H9 (cell line): ENCODE measurements around the gene PRDM11. TPM values are rescaled to one million over a fixed set of nuclear protein-coding genes. Genes with fewer than 3 reads are reported as not detected.

ENCODE experiments used
- DNase-seq: peaks from one replicate; pipeline ENCODE4 v3.0.0-alpha.2; 2017
- H2AFZ ChIP-seq: one replicate; pipeline ENCODE4 v1.6.1; 2013; ENCODE audit warnings: mild to moderate bottlenecking, low read length, control low read depth, moderate library complexity
- H2AK5ac ChIP-seq: 2 replicates; pipeline ENCODE4 v1.6.1; 2013; ENCODE audit warnings: low read length, control low read depth, mixed read lengths; ENCODE audit not compliant: insufficient read length
- H2BK120ac ChIP-seq: one replicate; pipeline ENCODE4 v1.6.1; 2013; ENCODE audit warnings: low read depth, mild to moderate bottlenecking, low read length, control low read depth, inconsistent platforms; ENCODE audit not compliant: poor library complexity, severe bottlenecking
- H2BK12ac ChIP-seq: 2 replicates; pipeline ENCODE4 v1.6.1; 2013; ENCODE audit warnings: low read length, control low read depth, mixed read lengths, low read depth; ENCODE audit not compliant: insufficient read length
- H2BK15ac ChIP-seq: 2 replicates; pipeline ENCODE4 v1.6.1; 2013; ENCODE audit warnings: low read depth, low read length, control low read depth
- H2BK20ac ChIP-seq: one replicate; pipeline ENCODE4 v1.6.1; 2013; ENCODE audit warnings: low read depth, mild to moderate bottlenecking, low read length, control low read depth, inconsistent platforms; ENCODE audit not compliant: poor library complexity, severe bottlenecking
- H2BK5ac ChIP-seq: 2 replicates; pipeline ENCODE4 v1.6.1; 2013; ENCODE audit warnings: low read length, control low read depth, mixed read lengths; ENCODE audit not compliant: insufficient read length
- H3K14ac ChIP-seq: 2 replicates; pipeline ENCODE4 v1.6.1; 2013; ENCODE audit warnings: low read length, control low read depth; ENCODE audit not compliant: insufficient read depth
- H3K18ac ChIP-seq: 2 replicates; pipeline ENCODE4 v1.6.1; 2013; ENCODE audit warnings: low read depth, mild to moderate bottlenecking, mixed read lengths, low read length, control low read depth; ENCODE audit not compliant: insufficient read length
- H3K23ac ChIP-seq: 2 replicates; pipeline ENCODE4 v1.6.1; 2013; ENCODE audit warnings: low read length, control low read depth, mixed read lengths, low read depth; ENCODE audit not compliant: insufficient read length
- H3K23me2 ChIP-seq: 2 replicates; pipeline ENCODE4 v1.6.1; 2013; ENCODE audit warnings: low read depth, mild to moderate bottlenecking, mixed read lengths, low read length, control low read depth; ENCODE audit not compliant: insufficient read length, poor library complexity, severe bottlenecking
- H3K27ac ChIP-seq: 2 replicates; pipeline ENCODE4 v1.5.1; 2013; ENCODE audit warnings: low read length, control low read depth, mixed read lengths, low read depth; ENCODE audit not compliant: insufficient read length
- H3K27me3 ChIP-seq: 2 replicates; pipeline ENCODE4 v1.6.1; 2013; ENCODE audit warnings: low read length, control low read depth, inconsistent platforms; ENCODE audit not compliant: insufficient read depth
- H3K4ac ChIP-seq: 2 replicates; pipeline ENCODE4 v1.6.1; 2013; ENCODE audit warnings: low read depth, mild to moderate bottlenecking, control low read depth, inconsistent platforms, low read length, moderate library complexity
- H3K4me1 ChIP-seq: 2 replicates; pipeline ENCODE4 v1.6.1; 2013; ENCODE audit warnings: low read length, control low read depth, inconsistent platforms; ENCODE audit not compliant: insufficient read depth
- H3K4me2 ChIP-seq: 2 replicates; pipeline ENCODE4 v1.6.1; 2013; ENCODE audit warnings: low read length, control low read depth, mixed read lengths; ENCODE audit not compliant: insufficient read length, insufficient read depth
- H3K56ac ChIP-seq: 2 replicates; pipeline ENCODE4 v1.6.1; 2013; ENCODE audit warnings: low read depth, mild to moderate bottlenecking, mixed read lengths, low read length, control low read depth; ENCODE audit not compliant: insufficient read length
- H3K79me1 ChIP-seq: 2 replicates; pipeline ENCODE4 v1.6.1; 2013; ENCODE audit warnings: low read depth, mild to moderate bottlenecking, moderate library complexity, low read length, control low read depth, inconsistent platforms; ENCODE audit not compliant: insufficient read depth, poor library complexity, severe bottlenecking
- H3K79me2 ChIP-seq: 2 replicates; pipeline ENCODE4 v1.6.1; 2013; ENCODE audit warnings: low read length, control low read depth, inconsistent platforms; ENCODE audit not compliant: insufficient read depth
- H3K9ac ChIP-seq: 2 replicates; pipeline ENCODE4 v1.6.1; 2013; ENCODE audit warnings: low read length, control low read depth, mixed read lengths; ENCODE audit not compliant: insufficient read length; ENCODE audit errors: extremely low read depth
- H3K9me3 ChIP-seq: one replicate; pipeline ENCODE4 v1.6.1; 2013; ENCODE audit warnings: low read depth, low read length, inconsistent platforms; ENCODE audit not compliant: control insufficient read depth
- H3T11ph ChIP-seq: one replicate; pipeline ENCODE4 v1.6.1; 2013; ENCODE audit warnings: mild to moderate bottlenecking, low read length, control low read depth, inconsistent platforms
- H4K20me1 ChIP-seq: one replicate; pipeline ENCODE4 v1.6.1; 2013; ENCODE audit not compliant: control insufficient read depth, insufficient read length, insufficient read depth
- H4K5ac ChIP-seq: 2 replicates; pipeline ENCODE4 v1.6.1; 2013; ENCODE audit warnings: low read depth, mild to moderate bottlenecking, mixed read lengths, low read length, control low read depth; ENCODE audit not compliant: insufficient read length
- H4K8ac ChIP-seq: replicated peaks from 2 replicates; pipeline ENCODE4 v1.6.1; 2013; ENCODE audit warnings: low read length, control low read depth, mixed read lengths, low read depth; ENCODE audit not compliant: insufficient read length
- H4K91ac ChIP-seq: 2 replicates; pipeline ENCODE4 v1.6.1; 2013; ENCODE audit warnings: low read depth, mild to moderate bottlenecking, moderate library complexity, mixed read lengths, low read length, control low read depth; ENCODE audit not compliant: insufficient read length
- H3K27ac Mint-ChIP-seq, 3 experiments: 2 replicates in 2 of 3; 3 replicates in 1 of 3; pipeline ENCODE4 v1.8.0; 2020 to 2021; ENCODE audit warnings: mixed read lengths in 3 of 3, mild to moderate bottlenecking in 1 of 3, moderate library complexity in 1 of 3
- H3K27me3 Mint-ChIP-seq: 2 replicates; pipeline ENCODE4 v1.8.0; 2021; ENCODE audit warnings: low read depth, mild to moderate bottlenecking, moderate library complexity, mixed read lengths
- H3K36me3 Mint-ChIP-seq, 3 experiments: 2 replicates in 2 of 3; 3 replicates in 1 of 3; pipeline ENCODE4 v1.8.0; 2020 to 2021; ENCODE audit warnings: low read depth in 3 of 3, mixed read lengths in 3 of 3; ENCODE audit not compliant: insufficient read depth in 1 of 3
- H3K4me1 Mint-ChIP-seq, 2 experiments: 2 replicates each; pipeline ENCODE4 v1.8.0; 2020; ENCODE audit warnings: mixed read lengths in 2 of 2
- H3K4me3 Mint-ChIP-seq, 2 experiments: 2 replicates in 1 of 2; 3 replicates in 1 of 2; pipeline ENCODE4 v1.8.0; 2020 to 2021; ENCODE audit warnings: mild to moderate bottlenecking in 2 of 2, mixed read lengths in 2 of 2, moderate library complexity in 1 of 2
- H3K9me3 Mint-ChIP-seq, 2 experiments: 2 replicates in 1 of 2; 3 replicates in 1 of 2; pipeline ENCODE4 v1.8.0; 2020; ENCODE audit warnings: mild to moderate bottlenecking in 2 of 2, mixed read lengths in 2 of 2, moderate library complexity in 1 of 2
- WGBS: extraction: QIAGEN DNeasy Blood & Tissue Kit; methylation state at CpG from one replicate; pipeline ENCODE4 v1.1.7; 2013; ENCODE audit warnings: missing lambda C conversion rate, low lambda C conversion rate, mixed read lengths; ENCODE audit not compliant: insufficient read length; ENCODE audit errors: extremely low coverage; 5-methylcytosine and 5-hydroxymethylcytosine counted together
- total RNA-seq: library from RNA; stranded (reverse); gene quantifications from 2 replicates; pipeline ENCODE4 v1.2.1, GENCODE V29; 2021
- TF ChIP-seq, protein P1 (sequence below): fragments of 200-600 bp; sonication (generic); conservative IDR thresholded peaks from 3 replicates; pipeline ENCODE4 v1.8.0; 2021; ENCODE audit warnings: antibody characterized with exemption, mild to moderate bottlenecking

Gene PRDM11
- total RNA-seq, 1 experiment from 2014 or later = 11.5 TPM

DNA sequence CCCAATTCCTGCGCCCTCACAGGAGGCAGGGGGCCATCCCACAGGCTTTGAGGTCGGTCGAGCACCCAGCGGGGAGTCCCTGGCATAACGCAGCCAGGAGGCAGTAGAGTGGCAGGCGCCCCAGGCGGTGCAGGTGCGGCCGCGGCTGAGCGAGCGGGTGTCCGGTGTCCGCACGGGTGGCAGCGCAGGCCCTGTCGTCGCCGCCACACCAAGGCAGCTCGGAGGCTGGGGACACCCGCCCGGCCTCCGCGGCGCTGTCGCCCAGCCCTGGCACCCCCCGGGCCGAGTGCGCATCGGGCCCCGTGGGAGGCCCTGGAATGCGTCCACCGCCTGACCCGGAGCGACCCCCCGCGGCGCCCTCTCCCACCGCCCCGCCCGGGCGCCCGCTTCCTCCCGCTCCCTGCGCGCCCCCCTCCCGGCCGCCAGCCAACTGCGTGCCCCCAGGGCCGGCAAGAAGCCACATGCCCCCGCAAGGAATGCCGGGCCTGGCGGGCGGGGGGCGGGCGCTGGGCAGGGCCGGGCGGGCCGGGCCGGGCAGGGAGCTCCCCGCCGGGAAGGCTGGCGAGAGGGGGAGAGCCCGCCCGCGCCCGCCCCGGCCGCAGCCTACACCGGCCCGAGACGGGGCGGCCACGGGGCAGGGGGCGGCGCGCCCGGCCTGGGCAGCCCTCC, 33.9 kb downstream of the PRDM11 start:
- no peaks in the 10 kb centered on the region for H3K27me3 ChIP-seq
- H3K79me2 ChIP-seq = no peaks in the 10 kb centered on the region
- H3K4me1 Mint-ChIP-seq = peaks cover 9 to 11% of the 10 kb centered on the region in 2 experiments
- H4K91ac ChIP-seq = no peak overlapping the region
- no peak overlapping the region for H2AK5ac ChIP-seq
- H2BK15ac ChIP-seq = no peak overlapping the region
- DNase-seq = peak; percentile 67
- no peak overlapping the region for H2BK20ac ChIP-seq
- no peak overlapping the region for H4K8ac ChIP-seq
- H2BK120ac ChIP-seq = no peak overlapping the region
- no peaks in the 10 kb centered on the region for H3K79me1 ChIP-seq
- H3K36me3 Mint-ChIP-seq = peaks cover 0 to 2% (median 0%) of the 10 kb centered on the region in 3 experiments; a peak in 1 of 7 replicates
- H3T11ph ChIP-seq = no peak overlapping the region
- H3K9ac ChIP-seq = no peak overlapping the region
- no peaks in the 10 kb centered on the region; the same call in 1 of the 2 replicates for H3K4me1 ChIP-seq
- H2BK12ac ChIP-seq = no peak overlapping the region
- H3K14ac ChIP-seq = no peak overlapping the region
- H3K9me3 Mint-ChIP-seq = no peaks in the 10 kb centered on the region
- no peak overlapping the region for H4K5ac ChIP-seq
- peak overlapping the region; percentile 48 for H3K4me2 ChIP-seq
- TF ChIP-seq, protein P1, sequence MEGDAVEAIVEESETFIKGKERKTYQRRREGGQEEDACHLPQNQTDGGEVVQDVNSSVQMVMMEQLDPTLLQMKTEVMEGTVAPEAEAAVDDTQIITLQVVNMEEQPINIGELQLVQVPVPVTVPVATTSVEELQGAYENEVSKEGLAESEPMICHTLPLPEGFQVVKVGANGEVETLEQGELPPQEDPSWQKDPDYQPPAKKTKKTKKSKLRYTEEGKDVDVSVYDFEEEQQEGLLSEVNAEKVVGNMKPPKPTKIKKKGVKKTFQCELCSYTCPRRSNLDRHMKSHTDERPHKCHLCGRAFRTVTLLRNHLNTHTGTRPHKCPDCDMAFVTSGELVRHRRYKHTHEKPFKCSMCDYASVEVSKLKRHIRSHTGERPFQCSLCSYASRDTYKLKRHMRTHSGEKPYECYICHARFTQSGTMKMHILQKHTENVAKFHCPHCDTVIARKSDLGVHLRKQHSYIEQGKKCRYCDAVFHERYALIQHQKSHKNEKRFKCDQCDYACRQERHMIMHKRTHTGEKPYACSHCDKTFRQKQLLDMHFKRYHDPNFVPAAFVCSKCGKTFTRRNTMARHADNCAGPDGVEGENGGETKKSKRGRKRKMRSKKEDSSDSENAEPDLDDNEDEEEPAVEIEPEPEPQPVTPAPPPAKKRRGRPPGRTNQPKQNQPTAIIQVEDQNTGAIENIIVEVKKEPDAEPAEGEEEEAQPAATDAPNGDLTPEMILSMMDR = peak; percentile 44; the same call in 2 of the 3 replicates
- no peak overlapping the region for H2AFZ ChIP-seq
- H3K4me3 Mint-ChIP-seq = peak overlapping the region; percentile 72 to 89
- no peak overlapping the region for H3K18ac ChIP-seq
- no peak overlapping the region for H3K4ac ChIP-seq
- H3K27me3 Mint-ChIP-seq = peaks cover 24% of the 10 kb centered on the region
- no CpG with 5 or more reads among the region's 78 CpGs for WGBS
- no peaks in the 10 kb centered on the region for H3K23me2 ChIP-seq
- H2BK5ac ChIP-seq = no peak overlapping the region
- H3K27ac Mint-ChIP-seq = no peak overlapping the region
- no peaks in the 10 kb centered on the region for H3K9me3 ChIP-seq
- no peaks in the 10 kb centered on the region for H4K20me1 ChIP-seq
- no peak overlapping the region for H3K27ac ChIP-seq
- H3K23ac ChIP-seq = no peak overlapping the region
- no peak overlapping the region for H3K56ac ChIP-seq
